B cell (primary cell): Measurements from ENCODE around the gene CPEB3.

ENCODE experiments used
- EZH2 ChIP-seq: IDR thresholded peaks from 2 replicates; pipeline ENCODE4 v1.6.1; 2012; ENCODE audit warnings: borderline replicate concordance, low read depth, mild to moderate bottlenecking, moderate library complexity, low read length; ENCODE audit not compliant: insufficient read depth, poor library complexity, severe bottlenecking
- TF ChIP-seq, protein P1 (sequence below): fragments of 200-600 bp; IDR thresholded peaks from one replicate; pipeline ENCODE4 v1.8.0; 2022; ENCODE audit warnings: antibody characterized with exemption, mild to moderate bottlenecking

DNA sequence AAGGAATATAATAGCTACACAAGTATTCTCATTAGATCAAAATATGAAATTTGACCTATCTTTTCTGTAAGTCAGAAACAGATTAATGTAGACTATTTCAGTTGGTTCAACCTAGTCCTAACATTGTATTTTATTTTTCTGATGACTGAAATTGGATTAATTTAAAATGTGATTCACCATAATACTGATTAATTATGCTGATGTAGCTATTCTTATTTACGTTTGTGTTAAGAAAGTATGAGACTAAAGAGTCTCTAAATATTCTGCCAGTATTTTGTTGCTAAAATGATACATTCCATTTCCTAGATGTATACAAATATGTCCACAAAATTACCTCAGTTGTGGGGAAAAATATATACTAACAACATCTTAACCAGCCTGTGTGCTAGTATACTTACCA, 18.4 kb upstream of the CPEB3 start:
- TF ChIP-seq, protein P1, sequence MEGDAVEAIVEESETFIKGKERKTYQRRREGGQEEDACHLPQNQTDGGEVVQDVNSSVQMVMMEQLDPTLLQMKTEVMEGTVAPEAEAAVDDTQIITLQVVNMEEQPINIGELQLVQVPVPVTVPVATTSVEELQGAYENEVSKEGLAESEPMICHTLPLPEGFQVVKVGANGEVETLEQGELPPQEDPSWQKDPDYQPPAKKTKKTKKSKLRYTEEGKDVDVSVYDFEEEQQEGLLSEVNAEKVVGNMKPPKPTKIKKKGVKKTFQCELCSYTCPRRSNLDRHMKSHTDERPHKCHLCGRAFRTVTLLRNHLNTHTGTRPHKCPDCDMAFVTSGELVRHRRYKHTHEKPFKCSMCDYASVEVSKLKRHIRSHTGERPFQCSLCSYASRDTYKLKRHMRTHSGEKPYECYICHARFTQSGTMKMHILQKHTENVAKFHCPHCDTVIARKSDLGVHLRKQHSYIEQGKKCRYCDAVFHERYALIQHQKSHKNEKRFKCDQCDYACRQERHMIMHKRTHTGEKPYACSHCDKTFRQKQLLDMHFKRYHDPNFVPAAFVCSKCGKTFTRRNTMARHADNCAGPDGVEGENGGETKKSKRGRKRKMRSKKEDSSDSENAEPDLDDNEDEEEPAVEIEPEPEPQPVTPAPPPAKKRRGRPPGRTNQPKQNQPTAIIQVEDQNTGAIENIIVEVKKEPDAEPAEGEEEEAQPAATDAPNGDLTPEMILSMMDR, result no peak
- TF ChIP-seq EZH2, result no peak
